ENCODE results near the gene SNCA.

Gene SNCA

GRCh38 chr4:89814362-89814761, 22.6 kb downstream of the SNCA start:
- no peaks in the 10 kb centered on the region for H3K36me3 ChIP-seq (ENCODE audit: control insufficient read depth, insufficient read depth, low read length)
- no peak overlapping the region for H3K9ac ChIP-seq (ENCODE audit: low read length)

GRCh38 chr4:89813197-89813596, 23.8 kb downstream of the SNCA start:
- H3K9me3 ChIP-seq (ENCODE audit: control insufficient read depth, insufficient read depth, low read depth, low read length), result no peaks in the 10 kb centered on the region
- H3K27me3 ChIP-seq (ENCODE audit: control insufficient read depth, insufficient read depth, low read length), result no peaks in the 10 kb centered on the region
- H3K4me3 ChIP-seq (ENCODE audit: low read depth, low read length), result no peak overlapping the region
- H3K4me1 ChIP-seq (ENCODE audit: control insufficient read depth, insufficient read depth, low read length), result peaks cover 4% of the 10 kb centered on the region; the same call in 1 of the 2 replicates
- H3K9ac ChIP-seq (ENCODE audit: low read length), result no peak overlapping the region
- H3K27ac ChIP-seq (ENCODE audit: low read depth, low read length), result no peak overlapping the region
- H3K36me3 ChIP-seq (ENCODE audit: control insufficient read depth, insufficient read depth, low read length), result no peaks in the 10 kb centered on the region

More at GRCh38 chr4:89814362-89814761, 22.6 kb downstream of the SNCA start:
- no peak overlapping the region for H3K27ac ChIP-seq (ENCODE audit: low read depth, low read length)
- no peaks in the 10 kb centered on the region for H3K9me3 ChIP-seq (ENCODE audit: control insufficient read depth, insufficient read depth, low read depth, low read length)
- peaks cover 4% of the 10 kb centered on the region; the same call in 1 of the 2 replicates for H3K4me1 ChIP-seq (ENCODE audit: control insufficient read depth, insufficient read depth, low read length)
- no peak overlapping the region for H3K4me3 ChIP-seq (ENCODE audit: low read depth, low read length)
- H3K27me3 ChIP-seq (ENCODE audit: control insufficient read depth, insufficient read depth, low read length), result no peaks in the 10 kb centered on the region

GRCh38 chr4:89807441-89808140, 29.4 kb downstream of the SNCA start:
- no peaks in the 10 kb centered on the region for H3K27me3 ChIP-seq (ENCODE audit: control insufficient read depth, insufficient read depth, low read length)
- H3K4me3 ChIP-seq (ENCODE audit: low read depth, low read length), result no peak overlapping the region
- H3K9me3 ChIP-seq (ENCODE audit: control insufficient read depth, insufficient read depth, low read depth, low read length), result no peaks in the 10 kb centered on the region
- H3K4me1 ChIP-seq (ENCODE audit: control insufficient read depth, insufficient read depth, low read length), result no peaks in the 10 kb centered on the region
- H3K27ac ChIP-seq (ENCODE audit: low read depth, low read length), result no peak overlapping the region
- no peak overlapping the region for H3K9ac ChIP-seq (ENCODE audit: low read length)
- H3K36me3 ChIP-seq (ENCODE audit: control insufficient read depth, insufficient read depth, low read length), result no peaks in the 10 kb centered on the region

- Histone ChIP-seq H3K27ac (ENCODE audit: low read depth, low read length) (no peak overlapping the region), H3K27me3 (ENCODE audit: control insufficient read depth, insufficient read depth, low read length) (no peaks in the 10 kb centered on the region), H3K4me3 (ENCODE audit: low read depth, low read length) (no peak overlapping the region), H3K9me3 (ENCODE audit: control insufficient read depth, insufficient read depth, low read depth, low read length) (no peaks in the 10 kb centered on the region), H3K9ac (ENCODE audit: low read length) (no peak overlapping the region), H3K36me3 (ENCODE audit: control insufficient read depth, insufficient read depth, low read length) (no peaks in the 10 kb centered on the region), H3K4me1 (ENCODE audit: control insufficient read depth, insufficient read depth, low read length) (no peaks in the 10 kb centered on the region)
Measured at GRCh38 chr4:89805297-89805696, 31.7 kb downstream of the SNCA start.

- Histone ChIP-seq H3K9me3 (ENCODE audit: control insufficient read depth, insufficient read depth, low read depth, low read length) (no peaks in the 10 kb centered on the region), H3K4me3 (ENCODE audit: low read depth, low read length) (no peak overlapping the region), H3K9ac (ENCODE audit: low read length) (no peak overlapping the region), H3K27me3 (ENCODE audit: control insufficient read depth, insufficient read depth, low read length) (no peaks in the 10 kb centered on the region), H3K36me3 (ENCODE audit: control insufficient read depth, insufficient read depth, low read length) (no peaks in the 10 kb centered on the region), H3K4me1 (ENCODE audit: control insufficient read depth, insufficient read depth, low read length) (no peaks in the 10 kb centered on the region), H3K27ac (ENCODE audit: low read depth, low read length) (no peak overlapping the region)
Measured at GRCh38 chr4:89803915-89804314, 33.0 kb downstream of the SNCA start.

GRCh38 chr4:89803036-89803435, 33.9 kb downstream of the SNCA start:
- no peak overlapping the region for H3K4me3 ChIP-seq (ENCODE audit: low read depth, low read length)
- H3K9ac ChIP-seq (ENCODE audit: low read length), result no peak overlapping the region
- H3K4me1 ChIP-seq (ENCODE audit: control insufficient read depth, insufficient read depth, low read length), result no peaks in the 10 kb centered on the region
- no peaks in the 10 kb centered on the region for H3K9me3 ChIP-seq (ENCODE audit: control insufficient read depth, insufficient read depth, low read depth, low read length)
- no peak overlapping the region for H3K27ac ChIP-seq (ENCODE audit: low read depth, low read length)
- no peaks in the 10 kb centered on the region for H3K36me3 ChIP-seq (ENCODE audit: control insufficient read depth, insufficient read depth, low read length)
- H3K27me3 ChIP-seq (ENCODE audit: control insufficient read depth, insufficient read depth, low read length), result no peaks in the 10 kb centered on the region

- Histone ChIP-seq H3K9ac (ENCODE audit: low read length) (no peak overlapping the region), H3K9me3 (ENCODE audit: control insufficient read depth, insufficient read depth, low read depth, low read length) (no peaks in the 10 kb centered on the region), H3K36me3 (ENCODE audit: control insufficient read depth, insufficient read depth, low read length) (no peaks in the 10 kb centered on the region), H3K4me3 (ENCODE audit: low read depth, low read length) (no peak overlapping the region), H3K27ac (ENCODE audit: low read depth, low read length) (no peak overlapping the region), H3K27me3 (ENCODE audit: control insufficient read depth, insufficient read depth, low read length) (no peaks in the 10 kb centered on the region), H3K4me1 (ENCODE audit: control insufficient read depth, insufficient read depth, low read length) (no peaks in the 10 kb centered on the region)
Measured at GRCh38 chr4:89800527-89801103, 36.3 kb downstream of the SNCA start.

GRCh38 chr4:89800012-89800516, 36.9 kb downstream of the SNCA start:
- Histone ChIP-seq H3K36me3 (ENCODE audit: control insufficient read depth, insufficient read depth, low read length) (no peaks in the 10 kb centered on the region), H3K4me3 (ENCODE audit: low read depth, low read length) (no peak overlapping the region), H3K9me3 (ENCODE audit: control insufficient read depth, insufficient read depth, low read depth, low read length) (no peaks in the 10 kb centered on the region), H3K27me3 (ENCODE audit: control insufficient read depth, insufficient read depth, low read length) (no peaks in the 10 kb centered on the region), H3K27ac (ENCODE audit: low read depth, low read length) (no peak overlapping the region), H3K9ac (ENCODE audit: low read length) (no peak overlapping the region), H3K4me1 (ENCODE audit: control insufficient read depth, insufficient read depth, low read length) (no peaks in the 10 kb centered on the region)

- no peaks in the 10 kb centered on the region for H3K4me1 ChIP-seq (ENCODE audit: control insufficient read depth, insufficient read depth, low read length)
- H3K9ac ChIP-seq (ENCODE audit: low read length), result no peak overlapping the region
- no peaks in the 10 kb centered on the region for H3K9me3 ChIP-seq (ENCODE audit: control insufficient read depth, insufficient read depth, low read depth, low read length)
- no peaks in the 10 kb centered on the region for H3K36me3 ChIP-seq (ENCODE audit: control insufficient read depth, insufficient read depth, low read length)
- no peaks in the 10 kb centered on the region for H3K27me3 ChIP-seq (ENCODE audit: control insufficient read depth, insufficient read depth, low read length)
- H3K4me3 ChIP-seq (ENCODE audit: low read depth, low read length), result no peak overlapping the region
- H3K27ac ChIP-seq (ENCODE audit: low read depth, low read length), result no peak overlapping the region
Measured at GRCh38 chr4:89799071-89799470, 37.9 kb downstream of the SNCA start.

- H3K36me3 ChIP-seq (ENCODE audit: control insufficient read depth, insufficient read depth, low read length), result no peaks in the 10 kb centered on the region
- H3K4me1 ChIP-seq (ENCODE audit: control insufficient read depth, insufficient read depth, low read length), result no peaks in the 10 kb centered on the region
- no peak overlapping the region for H3K4me3 ChIP-seq (ENCODE audit: low read depth, low read length)
- H3K9me3 ChIP-seq (ENCODE audit: control insufficient read depth, insufficient read depth, low read depth, low read length), result no peaks in the 10 kb centered on the region
- no peak overlapping the region for H3K27ac ChIP-seq (ENCODE audit: low read depth, low read length)
- no peak overlapping the region for H3K9ac ChIP-seq (ENCODE audit: low read length)
- H3K27me3 ChIP-seq (ENCODE audit: control insufficient read depth, insufficient read depth, low read length), result no peaks in the 10 kb centered on the region
Measured at GRCh38 chr4:89797117-89797516, 39.8 kb downstream of the SNCA start.

GRCh38 chr4:89788206-89789072, 48.5 kb downstream of the SNCA start:
- Histone ChIP-seq H3K27me3 (ENCODE audit: control insufficient read depth, insufficient read depth, low read length) (no peaks in the 10 kb centered on the region), H3K4me1 (ENCODE audit: control insufficient read depth, insufficient read depth, low read length) (no peaks in the 10 kb centered on the region), H3K4me3 (ENCODE audit: low read depth, low read length) (no peak overlapping the region), H3K27ac (ENCODE audit: low read depth, low read length) (no peak overlapping the region), H3K36me3 (ENCODE audit: control insufficient read depth, insufficient read depth, low read length) (no peaks in the 10 kb centered on the region), H3K9me3 (ENCODE audit: control insufficient read depth, insufficient read depth, low read depth, low read length) (no peaks in the 10 kb centered on the region), H3K9ac (ENCODE audit: low read length) (no peak overlapping the region)
